Sigmoid colon (tissue), 7 donors: Measurements from ENCODE around the gene FNDC4. TPM values are rescaled to one million over a fixed set of nuclear protein-coding genes. Genes with fewer than 3 reads are reported as not detected.
"Not testable (repeated sequence)": the region's sequence is repeated elsewhere in the genome, so short reads cannot be mapped to it uniquely, and the experiment has no call there.

Source experiments
- DNase-seq: peaks from one replicate; pipeline ENCODE4 v3.0.0-alpha.2; 2019
- H3K27ac ChIP-seq, 4 donors: fragments of 200-600 bp; sonication (generic); one replicate each; pipeline ENCODE4 v1.5.1; 2016 to 2019; ENCODE audit warnings: mild to moderate bottlenecking in 1 of 4
- H3K27me3 ChIP-seq, 3 donors: fragments of 200-600 bp; sonication (generic); one replicate each; pipeline ENCODE4 v1.5.1; 2019; ENCODE audit warnings: mild to moderate bottlenecking in 1 of 3
- H3K36me3 ChIP-seq, 4 donors: fragments of 200-600 bp; sonication (generic); one replicate each; pipeline ENCODE4 v1.5.1; 2016 to 2019
- H3K4me1 ChIP-seq, 4 donors: fragments of 200-600 bp; sonication (generic); one replicate each; pipeline ENCODE4 v1.5.1; 2017 to 2019
- H3K4me3 ChIP-seq, 4 donors: fragments of 200-600 bp; sonication (generic); one replicate each; pipeline ENCODE4 v1.5.1; 2017 to 2019; ENCODE audit warnings: mild to moderate bottlenecking in 2 of 4, moderate library complexity in 1 of 4
- H3K9me3 ChIP-seq, 4 donors: fragments of 200-600 bp in 3 of 4; sonication (generic) in 3 of 4; one replicate each; pipeline versions ENCODE4 v1.5.1 to v1.6.1; 2013 to 2019
- CTCF ChIP-seq, 4 experiments: fragments of 450-650 bp in 3 of 4; fragments of 200-600 bp in 1 of 4; IDR thresholded peaks; one replicate each; pipeline ENCODE4 v1.5.1; 2016 to 2019; ENCODE audit warnings: antibody characterized with exemption in 4 of 4, mild to moderate bottlenecking in 3 of 4, moderate library complexity in 2 of 4
- EP300 ChIP-seq, 4 donors: sonication (generic); formaldehyde crosslinking; IDR thresholded peaks; one replicate each; pipeline ENCODE4 v1.6.1; 2017; ENCODE audit warnings: antibody characterized with exemption in 4 of 4
- POLR2A ChIP-seq, 2 donors: fragments of 450-650 bp; IDR thresholded peaks; one replicate each; pipeline ENCODE4 v1.6.1; 2016; ENCODE audit warnings: antibody characterized with exemption in 2 of 2, mild to moderate bottlenecking in 2 of 2, moderate library complexity in 2 of 2
- POLR2AphosphoS5 ChIP-seq, 4 donors: sonication (generic); formaldehyde crosslinking; IDR thresholded peaks; one replicate each; pipeline ENCODE4 v1.6.1; 2017; ENCODE audit warnings: antibody characterized with exemption in 4 of 4
- WGBS, 2 donors: extraction: QIAGEN DNeasy Blood & Tissue Kit; methylation state at CpG; one replicate each; pipeline ENCODE4 v1.1.7; 2013; 5-methylcytosine and 5-hydroxymethylcytosine counted together
- intact Hi-C: fragments of 100-400 bp; cut with DNase I; formaldehyde crosslinking; loops from one replicate; pipeline ENCODE4 v1.15.1; 2023
- polyA plus RNA-seq, 3 donors: library from polyadenylated mRNA; stranded (reverse); fragments of 200-250 nt; gene quantifications; one replicate each; pipeline ENCODE4 v1.2.3, GENCODE V29; 2013
- total RNA-seq, 4 donors: library from RNA; depleted of rRNA; stranded (reverse); fragments of >200 nt; gene quantifications; one replicate each; pipeline ENCODE4 v1.1.0, GENCODE V29; 2016
- donor health status: healthy with polysubstance abuse.
- donor health status: Bipolar disorder and iron deficiency.
- donor health status: healthy.

Gene FNDC4
- 1 to 10 TPM; 6.1 to 6.8 (median 6.6) TPM for total RNA-seq
- 1 to 10 TPM in 2 of 3 donors, under 1 TPM in 1; 0.69 to 4.9 (median 4.8) TPM for polyA plus RNA-seq

GRCh38 chr2:27494944-27495554, at the start of gene FNDC4:
Gene FNDC4, minus strand, starts transcription at chr2:27495200. Its CDS starts 521 bp downstream, at chr2:27494679.
- H3K36me3 ChIP-seq, result no peaks in the 10 kb centered on the region
- intact Hi-C loops, result loop anchor here (5.0 to 10.0 kb wide), 2 partner anchors 132 to 280 kb away; partner anchors contain the start of genes ATRAID, CAD, CCDC121 and GPN1
- peak within 1 kb of the TSS; percentile 43 to 76 (median 61) for H3K4me3 ChIP-seq
- H3K4me1 ChIP-seq, result peaks cover 0 to 18% (median 11%) of the 10 kb centered on the region in 4 donors
- TF ChIP-seq POLR2AphosphoS5 (IDR thresholded peaks at IDR 0.05), result no peak
- TF ChIP-seq EP300 (IDR thresholded peaks at IDR 0.05), result no peak
- TF ChIP-seq CTCF (IDR thresholded peaks at IDR 0.05), result no peak
- no peak for TF ChIP-seq POLR2A (IDR thresholded peaks at IDR 0.05)
- H3K27me3 ChIP-seq, result no peaks in the 10 kb centered on the region
- no peaks in the 10 kb centered on the region for H3K9me3 ChIP-seq
- peak within 1 kb of the TSS; percentile 50 to 62 (median 59) for H3K27ac ChIP-seq
- DNase-seq, result peak; percentile 64
- WGBS, 2 donors, result 1% methylated on average over 70 of the region's 70 CpGs

- Histone ChIP-seq H3K27me3 (no peaks in the 10 kb centered on the region), H3K27ac (no peak overlapping the region), H3K4me1 (no peaks in the 10 kb centered on the region), H3K36me3 (no peaks in the 10 kb centered on the region), H3K4me3 (no peak overlapping the region), H3K9me3 (no peaks in the 10 kb centered on the region)
- intact Hi-C loops, result no loop called here
- TF ChIP-seq POLR2A (IDR thresholded peaks at IDR 0.05) (no peak), EP300 (IDR thresholded peaks at IDR 0.05) (no peak), CTCF (IDR thresholded peaks at IDR 0.05) (no peak), POLR2AphosphoS5 (IDR thresholded peaks at IDR 0.05) (no peak)
- no peak for DNase-seq
- 88 to 93% methylated on average over 6 of the region's 6 CpGs for WGBS, 2 donors
Observed at GRCh38 chr2:27544143-27544821, 49.3 kb upstream of the FNDC4 start.

- WGBS, 2 donors, result 92 to 94% methylated on average over 24 to 27 of the region's 35 CpGs
- H3K4me1 ChIP-seq, H3K27ac ChIP-seq, DNase-seq, H3K27me3 ChIP-seq, intact Hi-C loops, H3K36me3 ChIP-seq, H3K9me3 ChIP-seq, H3K4me3 ChIP-seq: not testable (repeated sequence)
Observed at GRCh38 chr2:27539649-27540048, 44.6 kb upstream of the FNDC4 start.

- intact Hi-C loops, H3K27me3 ChIP-seq, H3K4me3 ChIP-seq, H3K4me1 ChIP-seq, H3K27ac ChIP-seq, H3K9me3 ChIP-seq, H3K36me3 ChIP-seq, DNase-seq: not testable (repeated sequence)
- 52 to 56% methylated on average over 4 of the region's 6 CpGs for WGBS, 2 donors
Observed at GRCh38 chr2:27538839-27539450, 43.9 kb upstream of the FNDC4 start.

GRCh38 chr2:27537287-27537686, 42.3 kb upstream of the FNDC4 start:
- no peak for TF ChIP-seq POLR2A (IDR thresholded peaks at IDR 0.05)
- no peak for TF ChIP-seq CTCF (IDR thresholded peaks at IDR 0.05)
- TF ChIP-seq POLR2AphosphoS5 (IDR thresholded peaks at IDR 0.05), result no peak
- no peak for TF ChIP-seq EP300 (IDR thresholded peaks at IDR 0.05)
- no peak overlapping the region for H3K4me3 ChIP-seq
- DNase-seq, result no peak
- no peaks in the 10 kb centered on the region for H3K4me1 ChIP-seq
- H3K36me3 ChIP-seq, result no peaks in the 10 kb centered on the region
- WGBS, 2 donors, result 71% methylated on average over 4 of the region's 4 CpGs
- H3K9me3 ChIP-seq, result no peaks in the 10 kb centered on the region
- H3K27ac ChIP-seq, result no peak overlapping the region
- intact Hi-C loops, result no loop called here
- no peaks in the 10 kb centered on the region for H3K27me3 ChIP-seq
